Keratinocyte (primary cell): Measurements from ENCODE around the gene CUL1.

Experiments
- EZH2 ChIP-seq: IDR thresholded peaks from one replicate; pipeline ENCODE4 v1.6.1; 2012; ENCODE audit warnings: inconsistent platforms, mild to moderate bottlenecking, low read length, moderate library complexity
- TF ChIP-seq, protein P1 (sequence below), 3 experiments: IDR thresholded peaks in 1 of 3; conservative IDR thresholded peaks in 1 of 3; optimal IDR thresholded peaks in 1 of 3; 2 replicates in 2 of 3; 3 replicates in 1 of 3; pipeline versions ENCODE3 to v1.5.1; 2011; ENCODE audit warnings: low read length in 3 of 3, mild to moderate bottlenecking in 3 of 3, moderate library complexity in 2 of 3, control low read depth in 1 of 3, inconsistent platforms in 1 of 3; ENCODE audit not compliant: insufficient read depth in 2 of 3; ENCODE audit errors: extremely low read depth in 1 of 3

GRCh38 chr7:148702876-148703670 is 4.4 kb downstream of the CUL1 start:
- TF ChIP-seq, protein P1, sequence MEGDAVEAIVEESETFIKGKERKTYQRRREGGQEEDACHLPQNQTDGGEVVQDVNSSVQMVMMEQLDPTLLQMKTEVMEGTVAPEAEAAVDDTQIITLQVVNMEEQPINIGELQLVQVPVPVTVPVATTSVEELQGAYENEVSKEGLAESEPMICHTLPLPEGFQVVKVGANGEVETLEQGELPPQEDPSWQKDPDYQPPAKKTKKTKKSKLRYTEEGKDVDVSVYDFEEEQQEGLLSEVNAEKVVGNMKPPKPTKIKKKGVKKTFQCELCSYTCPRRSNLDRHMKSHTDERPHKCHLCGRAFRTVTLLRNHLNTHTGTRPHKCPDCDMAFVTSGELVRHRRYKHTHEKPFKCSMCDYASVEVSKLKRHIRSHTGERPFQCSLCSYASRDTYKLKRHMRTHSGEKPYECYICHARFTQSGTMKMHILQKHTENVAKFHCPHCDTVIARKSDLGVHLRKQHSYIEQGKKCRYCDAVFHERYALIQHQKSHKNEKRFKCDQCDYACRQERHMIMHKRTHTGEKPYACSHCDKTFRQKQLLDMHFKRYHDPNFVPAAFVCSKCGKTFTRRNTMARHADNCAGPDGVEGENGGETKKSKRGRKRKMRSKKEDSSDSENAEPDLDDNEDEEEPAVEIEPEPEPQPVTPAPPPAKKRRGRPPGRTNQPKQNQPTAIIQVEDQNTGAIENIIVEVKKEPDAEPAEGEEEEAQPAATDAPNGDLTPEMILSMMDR (optimal IDR thresholded peaks at IDR 0.05 in 1 of 3, IDR thresholded peaks at IDR 0.05 in 1 of 3, conservative IDR thresholded peaks at IDR 0.05 in 1 of 3; ENCODE audit: extremely low read depth in 1 of 3, insufficient read depth in 2 of 3, low read length in 3 of 3), result no peak
- no peak for TF ChIP-seq EZH2
